A549 treated with GW870086 at 1 μM for 4 hours (cell line): Measurements from ENCODE around the gene CWC25. TPM values are rescaled to one million over a fixed set of nuclear protein-coding genes. Genes with fewer than 3 reads are reported as not detected.

Source experiments
- total RNA-seq: library from RNA; stranded (reverse); fragments of 200-300 nt; extraction: Qiagen RNA extraction; gene quantifications from 5 replicates; pipeline ENCODE4 v1.2.3, GENCODE V29; 2022; ENCODE audit warnings: low read depth

The CWC25 gene
- total RNA-seq: 20.5 to 24.6 TPM (median 21.7 TPM) in 5 replicates

GRCh38 chr17:38824899-38825761 lies at the start of gene CWC25:
TSS of gene CWC25 (minus strand) at chr17:38825321. CDS start at chr17:38825183, 138 bp downstream.

GRCh38 chr17:38869526-38870258 lies 44.6 kb upstream of the CWC25 start, which contains the start of gene LASP1:
TSS of gene LASP1 (plus strand) at chr17:38870058. CDS start at chr17:38870190, 132 bp downstream.

GRCh38 chr17:38853292-38854219 lies 28.4 kb upstream of the CWC25 start, which contains the start of gene RPL23:
TSS of gene RPL23 (minus strand) at chr17:38853721. CDS start at chr17:38853710, 11 bp downstream.

GRCh38 chr17:38799501-38800236 lies 25.5 kb downstream of the CWC25 start, which contains the start of gene PIP4K2B:
TSS of gene PIP4K2B (minus strand) at chr17:38799556. CDS start at chr17:38799424, 132 bp downstream.

GRCh38 chr17:38752308-38753070 lies 72.6 kb downstream of the CWC25 start, which contains the start of gene PSMB3:
TSS of gene PSMB3 (plus strand) at chr17:38752741. CDS start at chr17:38752827, 86 bp downstream.

Other genes starting within 250 kb of the CWC25 start
- gene SRCIN1, start 219.4 kb downstream of the CWC25 start, total RNA-seq: 1.4 to 3.1 TPM (median 2.6 TPM) in 5 replicates
- 9.8 to 13.2 TPM (median 12.6 TPM) in 5 replicates for gene EPOP, start 150.4 kb downstream of the CWC25 start, total RNA-seq
- gene MLLT6, start 120.0 kb downstream of the CWC25 start, total RNA-seq: 20.1 to 31.5 TPM (median 29.5 TPM) in 5 replicates
- gene CISD3, start 95.0 kb downstream of the CWC25 start, total RNA-seq: 53.3 to 103 TPM (median 92.4 TPM) in 5 replicates
- 31.5 to 53.9 TPM (median 52.9 TPM) in 5 replicates for gene PCGF2, start 77.0 kb downstream of the CWC25 start, total RNA-seq
- gene PSMB3, start 72.6 kb downstream of the CWC25 start, total RNA-seq: 356 to 463 TPM (median 422 TPM) in 5 replicates
- gene PIP4K2B, start 25.8 kb downstream of the CWC25 start, total RNA-seq: 33.1 to 45.1 TPM (median 42.1 TPM) in 5 replicates
- 2,567 to 3,166 TPM (median 2,626 TPM) in 5 replicates for gene RPL23, start 28.4 kb upstream of the CWC25 start, total RNA-seq
- 255 to 274 TPM (median 264 TPM) in 5 replicates for gene LASP1, start 44.7 kb upstream of the CWC25 start, total RNA-seq
- not detected in 5 replicates for gene FBXO47, start 142.1 kb upstream of the CWC25 start, total RNA-seq